Psoas muscle (tissue), 8 donors: ENCODE measurements around the gene PIEZO1. TPM values are rescaled to one million over a fixed set of nuclear protein-coding genes. Genes with fewer than 3 reads are reported as not detected.

Source experiments
- ATAC-seq, 4 donors: fragments of 200-7000 bp; cut with Tn5 transposase; one replicate each; pipeline ENCODE4 v1.9.1; 2020; ENCODE audit warnings: moderate library complexity in 3 of 4, mild to moderate bottlenecking in 2 of 4
- DNase-seq, 2 donors: peaks; one replicate each; pipeline ENCODE4 v3.0.0-alpha.2; 2020
- H3K27ac ChIP-seq: fragments of 200-600 bp; one replicate; pipeline ENCODE4 v1.8.0; 2022
- H3K27me3 ChIP-seq, 3 donors: fragments of 200-600 bp in 1 of 3; one replicate each; pipeline versions ENCODE4 v1.6.1 to v1.8.0; 2013 to 2022; ENCODE audit warnings: low read length in 2 of 3, mild to moderate bottlenecking in 2 of 3, moderate library complexity in 1 of 3; ENCODE audit not compliant: insufficient read depth in 3 of 3
- H3K36me3 ChIP-seq, 2 donors: fragments of 200-600 bp in 1 of 2; one replicate each; pipeline versions ENCODE4 v1.6.1 to v1.8.0; 2013 to 2022; ENCODE audit warnings: low read depth in 1 of 2, mild to moderate bottlenecking in 1 of 2, moderate library complexity in 1 of 2; ENCODE audit not compliant: insufficient read depth in 1 of 2
- H3K4me1 ChIP-seq: fragments of 200-600 bp; one replicate; pipeline ENCODE4 v1.8.0; 2022
- H3K4me3 ChIP-seq: fragments of 200-600 bp; one replicate; pipeline ENCODE4 v1.8.0; 2022; ENCODE audit warnings: mild to moderate bottlenecking
- H3K9me3 ChIP-seq: fragments of 200-600 bp; one replicate; pipeline ENCODE4 v1.8.0; 2022
- WGBS, 3 donors: extraction: QIAGEN DNeasy Blood & Tissue Kit; methylation state at CpG; one replicate each; pipeline versions ENCODE4 v1.1.6 to v1.1.7; 2013; 5-methylcytosine and 5-hydroxymethylcytosine counted together
- intact Hi-C, 2 donors: fragments of 100-400 bp; cut with DNase I; formaldehyde crosslinking; loops; one replicate each; pipeline versions ENCODE4 v1.11.0 to v1.14.2; 2022
- polyA plus RNA-seq, 3 donors: library from polyadenylated mRNA; stranded (reverse); fragments of 200-250 nt; gene quantifications; one replicate each; pipeline ENCODE4 v1.2.3, GENCODE V29; 2013
- total RNA-seq, 4 donors: library from RNA; stranded (reverse); fragmentation: NEBNext Ultra II Directional in 2 of 4; extraction: Animal tissue kit (Norgen Biotek cat#: 25700) in 2 of 4; gene quantifications; one replicate each; pipeline versions ENCODE4 v1.2.1 to v1.2.4, GENCODE V29; 2021 to 2023
- TF ChIP-seq, protein P1 (sequence below): fragments of 200-600 bp; IDR thresholded peaks from one replicate; pipeline ENCODE4 v1.8.0; 2022; ENCODE audit warnings: antibody characterized with exemption
- donor health status: healthy with polysubstance abuse.
- donor health status: DM: no; HTN: no; CAD: no; lungs with moderate emphysema.
- donor health status: Bipolar disorder and iron deficiency.
- donor health status: healthy.
- donor health status: DM: yes; HTN: yes; CAD: no.
- donor health status: DM: no; HTN: no; CAD: no.
- donor health status: DM: no; HTN: no; CAD: no.
- donor health status: DM: yes; HTN: yes; CAD: no.

The PIEZO1 gene
- total and polyA plus RNA-seq, 7 donors, result 7.2 to 26.8 (median 10.2) TPM

DNA sequence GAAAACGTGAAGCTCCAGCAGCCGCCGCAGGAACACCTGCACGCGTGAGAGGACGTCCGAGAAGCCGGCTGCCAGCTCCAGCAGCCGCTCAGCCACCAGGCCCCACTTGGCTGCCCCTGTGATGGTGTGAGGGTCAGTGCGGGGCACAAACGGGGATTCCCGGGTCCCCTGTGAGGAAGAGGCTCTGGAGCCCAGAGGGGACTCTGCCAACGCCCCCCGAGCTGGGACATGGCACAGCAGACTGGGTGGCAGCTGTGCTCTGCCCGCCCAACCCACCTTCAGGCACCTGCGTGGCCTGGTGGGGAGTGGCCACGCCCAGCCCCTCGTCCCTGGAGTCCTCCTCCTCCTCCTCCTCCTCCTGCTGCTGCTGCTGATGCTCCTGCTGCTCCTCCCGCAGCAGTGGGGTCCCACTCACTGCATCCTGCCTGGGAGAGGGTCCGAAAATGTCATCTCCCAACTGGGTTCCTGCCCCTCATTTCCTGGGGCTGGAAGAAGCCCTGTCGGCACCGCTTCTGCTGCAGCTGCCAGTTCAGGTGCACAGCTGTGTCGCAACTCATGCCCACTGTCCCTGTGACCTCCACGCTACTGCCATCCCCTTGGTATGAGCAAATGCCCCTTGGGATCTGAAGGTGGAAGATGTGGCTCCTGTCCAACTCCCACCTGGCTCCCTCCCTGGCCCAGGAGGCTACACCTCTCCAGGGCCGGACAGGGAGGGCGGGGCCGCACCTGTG is 51.2 kb downstream of the PIEZO1 start:
- H3K4me1 ChIP-seq, result no peaks in the 10 kb centered on the region
- H3K36me3 ChIP-seq, result no peaks in the 10 kb centered on the region
- TF ChIP-seq, protein P1, sequence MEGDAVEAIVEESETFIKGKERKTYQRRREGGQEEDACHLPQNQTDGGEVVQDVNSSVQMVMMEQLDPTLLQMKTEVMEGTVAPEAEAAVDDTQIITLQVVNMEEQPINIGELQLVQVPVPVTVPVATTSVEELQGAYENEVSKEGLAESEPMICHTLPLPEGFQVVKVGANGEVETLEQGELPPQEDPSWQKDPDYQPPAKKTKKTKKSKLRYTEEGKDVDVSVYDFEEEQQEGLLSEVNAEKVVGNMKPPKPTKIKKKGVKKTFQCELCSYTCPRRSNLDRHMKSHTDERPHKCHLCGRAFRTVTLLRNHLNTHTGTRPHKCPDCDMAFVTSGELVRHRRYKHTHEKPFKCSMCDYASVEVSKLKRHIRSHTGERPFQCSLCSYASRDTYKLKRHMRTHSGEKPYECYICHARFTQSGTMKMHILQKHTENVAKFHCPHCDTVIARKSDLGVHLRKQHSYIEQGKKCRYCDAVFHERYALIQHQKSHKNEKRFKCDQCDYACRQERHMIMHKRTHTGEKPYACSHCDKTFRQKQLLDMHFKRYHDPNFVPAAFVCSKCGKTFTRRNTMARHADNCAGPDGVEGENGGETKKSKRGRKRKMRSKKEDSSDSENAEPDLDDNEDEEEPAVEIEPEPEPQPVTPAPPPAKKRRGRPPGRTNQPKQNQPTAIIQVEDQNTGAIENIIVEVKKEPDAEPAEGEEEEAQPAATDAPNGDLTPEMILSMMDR, result no peak
- H3K27ac ChIP-seq, result no peak overlapping the region
- H3K9me3 ChIP-seq, result no peaks in the 10 kb centered on the region
- H3K27me3 ChIP-seq, result no peaks in the 10 kb centered on the region
- intact Hi-C loops, result no loop called here
- no peak for ATAC-seq
- no peak for DNase-seq
- H3K4me3 ChIP-seq, result no peak overlapping the region
- WGBS, 3 donors, result 87 to 89% (median 88%) methylated on average over 23 to 27 of the region's 27 CpGs

DNA sequence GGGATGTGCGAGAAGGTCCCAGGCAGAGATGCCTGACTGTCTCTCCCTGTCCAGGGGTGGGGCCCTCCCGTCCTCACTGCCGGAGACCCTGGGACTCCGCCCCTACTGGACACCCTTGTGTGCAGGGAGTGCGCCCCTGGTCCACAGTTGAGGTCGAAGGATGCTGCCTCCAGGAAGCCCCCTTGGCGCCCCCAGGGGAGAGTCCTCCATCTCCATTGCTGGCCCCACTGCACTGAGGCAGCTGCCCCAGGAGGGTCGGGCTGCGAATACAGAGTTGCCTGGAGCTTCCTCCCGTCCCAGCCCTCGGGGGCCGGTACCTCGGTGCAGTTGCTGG is 52.1 kb downstream of the PIEZO1 start:
- no peak for DNase-seq
- ATAC-seq, result no peak
- intact Hi-C loops, result no loop called here
- Histone ChIP-seq H3K27ac (no peak overlapping the region), H3K36me3 (no peaks in the 10 kb centered on the region), H3K4me1 (no peaks in the 10 kb centered on the region), H3K9me3 (no peaks in the 10 kb centered on the region), H3K27me3 (no peaks in the 10 kb centered on the region), H3K4me3 (no peak overlapping the region)
- 82 to 95% (median 82%) methylated on average over 12 to 13 of the region's 13 CpGs for WGBS, 3 donors
- TF ChIP-seq, protein P1, result no peak

DNA sequence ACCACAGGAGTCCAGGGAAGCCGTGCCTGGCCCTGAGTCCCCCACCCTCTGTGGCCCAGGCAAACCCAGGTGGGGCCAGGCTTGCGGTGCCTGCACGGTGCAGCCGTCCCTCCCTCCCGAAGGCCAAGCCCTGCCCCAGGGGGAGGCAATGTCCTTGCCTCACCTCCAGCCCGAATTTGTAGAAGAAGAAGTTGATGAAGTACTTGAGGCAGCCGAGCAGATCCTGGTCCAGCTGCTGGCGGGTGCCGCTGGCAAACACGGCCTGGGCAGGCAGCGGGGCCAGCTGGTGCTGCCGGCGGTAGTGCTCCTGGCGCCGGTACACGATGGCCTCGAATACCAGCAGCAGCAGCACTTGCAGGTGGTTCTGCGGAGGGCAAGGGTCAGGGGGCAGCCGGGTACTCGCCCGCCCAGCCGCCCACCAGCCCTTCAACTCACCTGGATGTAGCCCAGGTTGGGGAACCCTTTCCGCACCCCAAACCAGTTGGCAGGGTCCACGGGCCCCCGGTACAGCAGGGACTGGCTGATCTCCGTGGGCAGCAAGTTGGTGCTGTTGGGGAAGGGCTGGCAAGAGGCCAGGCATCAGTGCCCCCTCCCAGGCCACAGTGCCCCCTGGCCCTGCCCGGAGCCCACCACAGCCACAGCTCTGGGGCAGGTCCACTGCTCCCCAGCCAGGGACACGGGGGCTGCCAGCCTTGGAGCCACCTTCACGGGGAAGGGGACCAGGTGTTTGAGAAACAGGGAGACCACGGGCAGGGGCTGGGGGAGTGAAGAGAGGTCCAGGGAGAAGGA is 52.7 kb downstream of the PIEZO1 start:
- WGBS, 3 donors, result 41 to 62% (median 42%) methylated on average over 30 of the region's 30 CpGs
- no peaks in the 10 kb centered on the region for H3K4me1 ChIP-seq
- no peaks in the 10 kb centered on the region for H3K9me3 ChIP-seq
- no peak overlapping the region for H3K4me3 ChIP-seq
- peaks cover 0 to 4% (median 0%) of the 10 kb centered on the region in 3 donors for H3K27me3 ChIP-seq
- H3K36me3 ChIP-seq, result no peaks in the 10 kb centered on the region
- ATAC-seq (no peak), DNase-seq (no peak)
- no peak overlapping the region for H3K27ac ChIP-seq
- TF ChIP-seq, protein P1, result no peak
- intact Hi-C loops, result no loop called here

DNA sequence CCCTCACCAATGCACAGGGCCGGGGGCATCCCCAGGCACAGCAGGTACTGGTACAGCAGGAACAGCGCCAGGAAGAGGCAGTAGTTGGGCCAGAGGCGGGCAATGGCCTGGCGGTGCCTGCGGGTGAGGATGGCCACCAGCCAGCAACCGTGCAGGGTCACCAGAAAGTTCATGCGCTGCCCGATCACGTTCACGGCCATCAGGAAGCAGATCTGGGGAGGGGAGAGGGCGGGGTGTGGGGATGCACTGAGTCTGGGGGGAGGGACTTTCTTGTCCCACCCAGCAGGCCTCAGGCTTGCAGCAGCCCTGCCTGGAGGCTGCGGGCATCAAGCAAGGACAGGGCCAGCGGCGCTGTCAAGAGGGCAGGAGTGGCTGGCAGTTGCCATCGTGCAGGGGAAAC is 53.3 kb downstream of the PIEZO1 start:
- H3K9me3 ChIP-seq, result no peaks in the 10 kb centered on the region
- 65 to 75% (median 74%) methylated on average over 14 to 15 of the region's 15 CpGs for WGBS, 3 donors
- peaks cover 0 to 4% (median 0%) of the 10 kb centered on the region in 3 donors for H3K27me3 ChIP-seq
- intact Hi-C loops, result no loop called here
- H3K27ac ChIP-seq, result no peak overlapping the region
- TF ChIP-seq, protein P1, result no peak
- ATAC-seq, result no peak
- H3K4me3 ChIP-seq, result no peak overlapping the region
- DNase-seq, result no peak
- no peaks in the 10 kb centered on the region for H3K36me3 ChIP-seq
- no peaks in the 10 kb centered on the region for H3K4me1 ChIP-seq
